ENCODE data around the gene USP48. TPM values are rescaled to one million over a fixed set of nuclear protein-coding genes. Genes with fewer than 3 reads are reported as not detected.

USP48 gene
- total and polyA plus RNA-seq, 2 of the 8 experiments (the other 6 are each of a cell fraction or from before 2014, with no cell fraction given): 12.8 to 83.5 TPM

DNA sequence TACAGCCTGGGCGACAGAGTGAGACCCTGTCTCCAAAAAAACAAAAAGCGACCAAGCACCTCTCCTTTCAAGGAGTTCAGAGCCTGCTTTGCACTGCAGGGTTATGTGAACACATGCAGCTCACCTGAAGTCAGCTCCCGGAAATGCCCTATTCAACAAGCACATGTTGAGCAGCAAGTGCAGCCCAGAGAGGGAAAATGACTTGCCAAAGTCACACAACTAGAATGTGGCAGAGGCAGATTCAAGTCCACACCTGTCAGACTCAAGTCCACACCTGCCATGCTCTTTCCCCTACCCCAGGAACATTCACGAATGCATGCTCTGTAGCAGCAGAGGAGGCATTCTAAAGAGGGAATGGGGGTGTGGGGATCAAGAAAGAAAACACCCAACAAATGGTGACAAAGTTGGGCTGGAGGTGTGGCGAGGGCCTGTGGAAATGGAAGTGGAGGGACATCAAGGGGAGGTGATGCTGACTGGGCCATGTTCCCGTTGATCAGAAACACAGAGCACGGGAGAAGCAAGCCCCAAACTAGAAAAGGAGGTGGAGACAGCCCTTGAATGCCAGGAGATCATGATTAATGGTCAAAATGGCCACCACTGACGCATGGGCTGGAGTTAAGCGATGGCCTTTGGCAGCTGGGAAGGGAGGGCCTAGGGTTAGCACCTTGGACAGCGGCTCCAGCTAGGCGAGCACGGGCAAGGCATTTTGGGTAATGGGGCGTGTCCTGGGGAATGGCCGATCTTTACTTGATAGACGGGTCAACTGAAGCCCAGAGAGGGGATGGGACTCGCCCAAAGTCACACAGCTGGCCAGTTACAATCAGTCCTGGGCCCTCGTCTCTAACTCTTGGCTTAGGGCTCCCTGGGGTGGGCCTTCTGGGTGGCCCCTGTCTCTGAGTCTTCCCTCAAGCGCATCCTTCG, 135.3 kb downstream of the USP48 start (continued):
- TF ChIP-seq TAF7 (optimal IDR thresholded peaks at IDR 0.05; ENCODE audit: borderline replicate concordance, low read depth, low read length): no peak
- peak; percentile 62 to 78; a peak in 3 of 4 replicates for TF ChIP-seq HDAC2 (IDR thresholded peaks at IDR 0.05; ENCODE audit: borderline replicate concordance in 1 of 2, low read depth in 2 of 2, low read length in 2 of 2)
- TF ChIP-seq POLR2A (IDR thresholded peaks at IDR 0.05; ENCODE audit: control extremely low read depth in 1 of 2, low read depth in 2 of 2, low read length in 2 of 2): no peak
- no peak for TF ChIP-seq POU5F1 (IDR thresholded peaks at IDR 0.05; ENCODE audit: low read depth, low read length)
- no peak for TF ChIP-seq RBBP5 (IDR thresholded peaks at IDR 0.05; ENCODE audit: borderline replicate concordance, low read depth, low read length)
- no peak for TF ChIP-seq SUZ12 (IDR thresholded peaks at IDR 0.05; ENCODE audit: low read length)
- peak; percentile 75; the same call in 1 of the 2 replicates for TF ChIP-seq SP4 (IDR thresholded peaks at IDR 0.05; ENCODE audit: low read length)
- no peak for TF ChIP-seq CHD1 (IDR thresholded peaks at IDR 0.05; ENCODE audit: low read depth, low read length)
- no peak for TF ChIP-seq PHF8 (conservative IDR thresholded peaks at IDR 0.05; ENCODE audit: low read depth, low read length)
- no peak for TF ChIP-seq ASH2L (IDR thresholded peaks at IDR 0.05; ENCODE audit: low read length)
- TF ChIP-seq POLR2AphosphoS5 (IDR thresholded peaks at IDR 0.05; ENCODE audit: low read depth, low read length): no peak
- no peak for TF ChIP-seq JUND (IDR thresholded peaks at IDR 0.05; ENCODE audit: low read length)
- TF ChIP-seq FOSL1 (IDR thresholded peaks at IDR 0.05; ENCODE audit: insufficient read depth, low read depth, low read length): no peak
- TF ChIP-seq SIX5 (IDR thresholded peaks at IDR 0.05; ENCODE audit: low read depth, low read length): no peak
- peak in 1 of 2 experiments; percentile 6; a peak in 1 of 4 replicates for TF ChIP-seq RAD21 (IDR thresholded peaks at IDR 0.05 in 1 of 2, conservative IDR thresholded peaks at IDR 0.05 in 1 of 2; ENCODE audit: low read depth in 2 of 2, low read length in 2 of 2)
- no peak for TF ChIP-seq SIRT6 (IDR thresholded peaks at IDR 0.05; ENCODE audit: low read length)
- TF ChIP-seq KDM1A (IDR thresholded peaks at IDR 0.05; ENCODE audit: borderline replicate concordance, low read length): peak; percentile 93; the same call in 1 of the 2 replicates
- TF ChIP-seq BCL11A (IDR thresholded peaks at IDR 0.05; ENCODE audit: low read depth in 2 of 2, low read length in 2 of 2): no peak
